ENCODE measurements around the gene SGSM2.

Gene SGSM2

GRCh38 chr17:2380226-2380922 is 43.1 kb downstream of the SGSM2 start:
- H3K4ac ChIP-seq (ENCODE audit: low read depth, low read length): no peak overlapping the region
- no peak overlapping the region for H3K4me3 ChIP-seq (ENCODE audit: low read length)
- no peak overlapping the region for H3K4me2 ChIP-seq (ENCODE audit: low read length)
- H3K18ac ChIP-seq (ENCODE audit: low read length): no peak overlapping the region
- H2BK15ac ChIP-seq (replicated peaks; ENCODE audit: low read depth): no peak overlapping the region
- H2BK120ac ChIP-seq (ENCODE audit: low read depth, low read length): no peak overlapping the region
- H3K9ac ChIP-seq (ENCODE audit: low read length): no peak overlapping the region
- no peaks in the 10 kb centered on the region for H3K27me3 ChIP-seq (ENCODE audit: insufficient read depth, low read length, poor library complexity)
- no peak overlapping the region for H4K8ac ChIP-seq (ENCODE audit: low read depth, low read length)
- no peak overlapping the region for H2BK5ac ChIP-seq (ENCODE audit: low read length)
- H3K23ac ChIP-seq (ENCODE audit: low read length): no peak overlapping the region
- no peak overlapping the region for H2AK5ac ChIP-seq (ENCODE audit: low read length)
- no peaks in the 10 kb centered on the region for H3K79me1 ChIP-seq (ENCODE audit: low read length)
- H3K4me1 ChIP-seq (ENCODE audit: control insufficient read depth, low read depth, low read length): no peaks in the 10 kb centered on the region
- H3K36me3 ChIP-seq (ENCODE audit: control insufficient read depth, insufficient read depth, low read length): no peaks in the 10 kb centered on the region
- H3K79me2 ChIP-seq (ENCODE audit: control insufficient read depth, insufficient read depth, low read length): no peaks in the 10 kb centered on the region
- no peak overlapping the region for H3K27ac ChIP-seq (ENCODE audit: low read depth, low read length)
- no CpG with 5 or more reads among the region's 16 CpGs for WGBS (ENCODE audit: extremely low coverage, insufficient coverage, low lambda C conversion rate)
- H3K56ac ChIP-seq (ENCODE audit: low read length): no peak overlapping the region
- no peak overlapping the region for H4K5ac ChIP-seq (ENCODE audit: low read length)
- DNase-seq: peak; percentile 69

GRCh38 chr17:2380950-2381649 is 43.8 kb downstream of the SGSM2 start:
- no peak overlapping the region for H2AK5ac ChIP-seq (ENCODE audit: low read length)
- no peaks in the 10 kb centered on the region for H3K36me3 ChIP-seq (ENCODE audit: control insufficient read depth, insufficient read depth, low read length)
- no peak overlapping the region for H3K27ac ChIP-seq (ENCODE audit: low read depth, low read length)
- H4K5ac ChIP-seq (ENCODE audit: low read length): no peak overlapping the region
- no peak overlapping the region for H3K9ac ChIP-seq (ENCODE audit: low read length)
- H3K23ac ChIP-seq (ENCODE audit: low read length): no peak overlapping the region
- DNase-seq: no peak
- no peak overlapping the region for H3K4me3 ChIP-seq (ENCODE audit: low read length)
- H3K27me3 ChIP-seq (ENCODE audit: insufficient read depth, low read length, poor library complexity): no peaks in the 10 kb centered on the region
- H3K4me2 ChIP-seq (ENCODE audit: low read length): no peak overlapping the region
- no peak overlapping the region for H2BK5ac ChIP-seq (ENCODE audit: low read length)
- H3K4me1 ChIP-seq (ENCODE audit: control insufficient read depth, low read depth, low read length): no peaks in the 10 kb centered on the region
- H3K4ac ChIP-seq (ENCODE audit: low read depth, low read length): no peak overlapping the region
- no peak overlapping the region for H4K8ac ChIP-seq (ENCODE audit: low read depth, low read length)
- no peaks in the 10 kb centered on the region for H3K79me1 ChIP-seq (ENCODE audit: low read length)
- no peak overlapping the region for H3K56ac ChIP-seq (ENCODE audit: low read length)
- no peak overlapping the region for H2BK15ac ChIP-seq (replicated peaks; ENCODE audit: low read depth)
- H2BK120ac ChIP-seq (ENCODE audit: low read depth, low read length): no peak overlapping the region
- no peak overlapping the region for H3K18ac ChIP-seq (ENCODE audit: low read length)
- WGBS (ENCODE audit: extremely low coverage, insufficient coverage, low lambda C conversion rate): no CpG with 5 or more reads among the region's 15 CpGs
- H3K79me2 ChIP-seq (ENCODE audit: control insufficient read depth, insufficient read depth, low read length): no peaks in the 10 kb centered on the region

- Histone ChIP-seq H3K79me1 (ENCODE audit: low read length) (peaks cover 1% of the 10 kb centered on the region), H3K79me2 (ENCODE audit: control insufficient read depth, insufficient read depth, low read length) (no peaks in the 10 kb centered on the region), H3K23ac (ENCODE audit: low read length) (no peak overlapping the region), H3K4me3 (ENCODE audit: low read length) (no peak overlapping the region), H3K4me1 (ENCODE audit: control insufficient read depth, low read depth, low read length) (no peaks in the 10 kb centered on the region), H2BK120ac (ENCODE audit: low read depth, low read length) (no peak overlapping the region), H3K36me3 (ENCODE audit: control insufficient read depth, insufficient read depth, low read length) (no peaks in the 10 kb centered on the region), H3K9ac (ENCODE audit: low read length) (no peak overlapping the region), H3K4me2 (ENCODE audit: low read length) (no peak overlapping the region), H4K8ac (ENCODE audit: low read depth, low read length) (no peak overlapping the region), H4K5ac (ENCODE audit: low read length) (no peak overlapping the region), H2AK5ac (ENCODE audit: low read length) (no peak overlapping the region), H3K27me3 (ENCODE audit: insufficient read depth, low read length, poor library complexity) (no peaks in the 10 kb centered on the region), H2BK5ac (ENCODE audit: low read length) (no peak overlapping the region), H3K27ac (ENCODE audit: low read depth, low read length) (no peak overlapping the region), H3K18ac (ENCODE audit: low read length) (no peak overlapping the region), H3K56ac (ENCODE audit: low read length) (no peak overlapping the region), H2BK15ac (replicated peaks; ENCODE audit: low read depth) (no peak overlapping the region), H3K4ac (ENCODE audit: low read depth, low read length) (no peak overlapping the region)
- WGBS (ENCODE audit: extremely low coverage, insufficient coverage, low lambda C conversion rate): no CpG with 5 or more reads among the region's 11 CpGs
- DNase-seq: no peak
These were observed 46.4 kb downstream of the SGSM2 start for GRCh38 chr17:2383628-2384167.

- no peak overlapping the region for H4K5ac ChIP-seq (ENCODE audit: low read length)
- H3K4me1 ChIP-seq (ENCODE audit: control insufficient read depth, low read depth, low read length): no peaks in the 10 kb centered on the region
- no peak overlapping the region for H3K56ac ChIP-seq (ENCODE audit: low read length)
- H3K79me2 ChIP-seq (ENCODE audit: control insufficient read depth, insufficient read depth, low read length): no peaks in the 10 kb centered on the region
- H3K27ac ChIP-seq (ENCODE audit: low read depth, low read length): no peak overlapping the region
- WGBS (ENCODE audit: extremely low coverage, insufficient coverage, low lambda C conversion rate): no CpG with 5 or more reads among the region's 22 CpGs
- no peak overlapping the region for H3K4me3 ChIP-seq (ENCODE audit: low read length)
- no peak overlapping the region for H3K4me2 ChIP-seq (ENCODE audit: low read length)
- H3K18ac ChIP-seq (ENCODE audit: low read length): no peak overlapping the region
- H4K8ac ChIP-seq (ENCODE audit: low read depth, low read length): no peak overlapping the region
- no peak overlapping the region for H3K23ac ChIP-seq (ENCODE audit: low read length)
- H2AK5ac ChIP-seq (ENCODE audit: low read length): no peak overlapping the region
- DNase-seq: no peak
- no peak overlapping the region for H2BK5ac ChIP-seq (ENCODE audit: low read length)
- H3K27me3 ChIP-seq (ENCODE audit: insufficient read depth, low read length, poor library complexity): no peaks in the 10 kb centered on the region
- peaks cover 2% of the 10 kb centered on the region for H3K79me1 ChIP-seq (ENCODE audit: low read length)
- H2BK120ac ChIP-seq (ENCODE audit: low read depth, low read length): no peak overlapping the region
- H3K36me3 ChIP-seq (ENCODE audit: control insufficient read depth, insufficient read depth, low read length): no peaks in the 10 kb centered on the region
- no peak overlapping the region for H2BK15ac ChIP-seq (replicated peaks; ENCODE audit: low read depth)
- no peak overlapping the region for H3K4ac ChIP-seq (ENCODE audit: low read depth, low read length)
- no peak overlapping the region for H3K9ac ChIP-seq (ENCODE audit: low read length)
These were observed 47.3 kb downstream of the SGSM2 start for GRCh38 chr17:2384439-2385127.

- no peak overlapping the region for H2AK5ac ChIP-seq (ENCODE audit: low read length)
- H3K4me1 ChIP-seq (ENCODE audit: control insufficient read depth, low read depth, low read length): no peaks in the 10 kb centered on the region
- no peak overlapping the region for H3K27ac ChIP-seq (ENCODE audit: low read depth, low read length)
- no peak overlapping the region for H3K4me3 ChIP-seq (ENCODE audit: low read length)
- H3K79me1 ChIP-seq (ENCODE audit: low read length): peaks cover 2% of the 10 kb centered on the region
- H3K9ac ChIP-seq (ENCODE audit: low read length): no peak overlapping the region
- no peak overlapping the region for H2BK15ac ChIP-seq (replicated peaks; ENCODE audit: low read depth)
- no peak overlapping the region for H4K8ac ChIP-seq (ENCODE audit: low read depth, low read length)
- no peak overlapping the region for H3K4me2 ChIP-seq (ENCODE audit: low read length)
- WGBS (ENCODE audit: extremely low coverage, insufficient coverage, low lambda C conversion rate): no CpG with 5 or more reads among the region's 18 CpGs
- H3K23ac ChIP-seq (ENCODE audit: low read length): no peak overlapping the region
- DNase-seq: no peak
- no peaks in the 10 kb centered on the region for H3K79me2 ChIP-seq (ENCODE audit: control insufficient read depth, insufficient read depth, low read length)
- H3K56ac ChIP-seq (ENCODE audit: low read length): no peak overlapping the region
- H2BK5ac ChIP-seq (ENCODE audit: low read length): no peak overlapping the region
- H3K4ac ChIP-seq (ENCODE audit: low read depth, low read length): no peak overlapping the region
- no peaks in the 10 kb centered on the region for H3K27me3 ChIP-seq (ENCODE audit: insufficient read depth, low read length, poor library complexity)
- H4K5ac ChIP-seq (ENCODE audit: low read length): no peak overlapping the region
- H2BK120ac ChIP-seq (ENCODE audit: low read depth, low read length): no peak overlapping the region
- no peaks in the 10 kb centered on the region for H3K36me3 ChIP-seq (ENCODE audit: control insufficient read depth, insufficient read depth, low read length)
- H3K18ac ChIP-seq (ENCODE audit: low read length): no peak overlapping the region
These were observed 48.2 kb downstream of the SGSM2 start for GRCh38 chr17:2385240-2386210.
